Mucosa of rectum (tissue), 2 donors: ENCODE results near the gene ENTPD3.

Source experiments
- H3K27ac ChIP-seq, 2 donors: one replicate each; pipeline ENCODE4 v1.7.0; 2013; ENCODE audit warnings: inconsistent platforms in 2 of 2, low read depth in 2 of 2, low read length in 2 of 2
- H3K27me3 ChIP-seq, 2 donors: one replicate each; pipeline ENCODE4 v1.7.0; 2013; ENCODE audit warnings: low read length in 2 of 2; ENCODE audit not compliant: control insufficient read depth in 2 of 2, insufficient read depth in 2 of 2
- H3K36me3 ChIP-seq, 2 donors: one replicate each; pipeline ENCODE4 v1.7.0; 2013; ENCODE audit warnings: low read length in 2 of 2; ENCODE audit not compliant: control insufficient read depth in 2 of 2, insufficient read depth in 2 of 2
- H3K4me1 ChIP-seq, 2 donors: one replicate each; pipeline ENCODE4 v1.7.0; 2013; ENCODE audit warnings: low read length in 2 of 2, mild to moderate bottlenecking in 1 of 2; ENCODE audit not compliant: control insufficient read depth in 2 of 2, insufficient read depth in 2 of 2
- H3K4me3 ChIP-seq, 2 donors: one replicate each; pipeline ENCODE4 v1.7.0; 2013; ENCODE audit warnings: low read length in 2 of 2
- H3K9ac ChIP-seq, 2 donors: one replicate each; pipeline ENCODE4 v1.7.0; 2013; ENCODE audit warnings: low read length in 2 of 2, low read depth in 1 of 2, mild to moderate bottlenecking in 1 of 2
- H3K9me3 ChIP-seq, 2 donors: one replicate each; pipeline ENCODE4 v1.7.0; 2013; ENCODE audit warnings: low read length in 2 of 2; ENCODE audit not compliant: control insufficient read depth in 2 of 2
- donor health status: healthy.
- donor health status: Normal muscosa, but diverticular disease.

Gene ENTPD3

GRCh38 chr3:40445062-40445461 lies 58.1 kb downstream of the ENTPD3 start:
- Histone ChIP-seq H3K27me3 (no peaks in the 10 kb centered on the region), H3K4me1 (no peaks in the 10 kb centered on the region), H3K36me3 (peaks cover 0 to 7% of the 10 kb centered on the region in 2 donors), H3K27ac (no peak overlapping the region), H3K9me3 (no peaks in the 10 kb centered on the region), H3K4me3 (no peak overlapping the region), H3K9ac (no peak overlapping the region)

GRCh38 chr3:40445880-40446279 lies 58.9 kb downstream of the ENTPD3 start:
- no peak overlapping the region for H3K9ac ChIP-seq
- H3K36me3 ChIP-seq, result peaks cover 0 to 7% of the 10 kb centered on the region in 2 donors
- H3K9me3 ChIP-seq, result no peaks in the 10 kb centered on the region
- no peaks in the 10 kb centered on the region for H3K4me1 ChIP-seq
- H3K4me3 ChIP-seq, result no peak overlapping the region
- H3K27me3 ChIP-seq, result no peaks in the 10 kb centered on the region
- H3K27ac ChIP-seq, result no peak overlapping the region

- H3K9ac ChIP-seq, result no peak overlapping the region
- H3K4me1 ChIP-seq, result peaks cover 4 to 16% of the 10 kb centered on the region in 2 donors
- H3K36me3 ChIP-seq, result peaks cover 6 to 7% of the 10 kb centered on the region in 2 donors
- H3K27me3 ChIP-seq, result no peaks in the 10 kb centered on the region
- H3K4me3 ChIP-seq, result no peak overlapping the region
- no peak overlapping the region for H3K27ac ChIP-seq
- H3K9me3 ChIP-seq, result no peaks in the 10 kb centered on the region
Measured at GRCh38 chr3:40450438-40450837, 63.5 kb downstream of the ENTPD3 start.

- Histone ChIP-seq H3K4me1 (peaks cover 4 to 16% of the 10 kb centered on the region in 2 donors), H3K27ac (no peak overlapping the region), H3K9me3 (no peaks in the 10 kb centered on the region), H3K36me3 (peaks cover 0 to 6% of the 10 kb centered on the region in 2 donors), H3K4me3 (no peak overlapping the region), H3K27me3 (no peaks in the 10 kb centered on the region), H3K9ac (no peak overlapping the region)
Measured at GRCh38 chr3:40451551-40451950, 64.6 kb downstream of the ENTPD3 start.

- Histone ChIP-seq H3K36me3 (peaks cover 0 to 6% of the 10 kb centered on the region in 2 donors), H3K27me3 (no peaks in the 10 kb centered on the region), H3K27ac (no peak overlapping the region), H3K9me3 (no peaks in the 10 kb centered on the region), H3K4me3 (peak overlapping the region; percentile 97 to 98), H3K4me1 (peaks cover 4 to 16% of the 10 kb centered on the region in 2 donors), H3K9ac (peak overlapping the region in 1 of 2 donors; percentile 98)
Measured at GRCh38 chr3:40452057-40452456, 65.1 kb downstream of the ENTPD3 start.

- peak overlapping the region; percentile 96 to 98 for H3K9ac ChIP-seq
- H3K27me3 ChIP-seq, result no peaks in the 10 kb centered on the region
- H3K27ac ChIP-seq, result peak overlapping the region; percentile 98
- peak overlapping the region; percentile 97 to 98 for H3K4me3 ChIP-seq
- H3K36me3 ChIP-seq, result peaks cover 0 to 6% of the 10 kb centered on the region in 2 donors
- H3K4me1 ChIP-seq, result peaks cover 4 to 16% of the 10 kb centered on the region in 2 donors
- no peaks in the 10 kb centered on the region for H3K9me3 ChIP-seq
Measured at GRCh38 chr3:40452562-40452875, 65.5 kb downstream of the ENTPD3 start.

GRCh38 chr3:40452876-40453730 lies 66.1 kb downstream of the ENTPD3 start:
- H3K27me3 ChIP-seq, result no peaks in the 10 kb centered on the region
- peak overlapping the region; percentile 96 to 98 for H3K9ac ChIP-seq
- peak overlapping the region; percentile 98 for H3K27ac ChIP-seq
- peak overlapping the region; percentile 97 to 98 for H3K4me3 ChIP-seq
- peaks cover 0 to 6% of the 10 kb centered on the region in 2 donors for H3K36me3 ChIP-seq
- H3K9me3 ChIP-seq, result no peaks in the 10 kb centered on the region
- peaks cover 9 to 20% of the 10 kb centered on the region in 2 donors for H3K4me1 ChIP-seq

GRCh38 chr3:40453933-40454332 lies 66.9 kb downstream of the ENTPD3 start:
- H3K4me1 ChIP-seq, result peaks cover 13 to 26% of the 10 kb centered on the region in 2 donors
- H3K9ac ChIP-seq, result peak overlapping the region; percentile 79 to 96
- peak overlapping the region; percentile 81 to 85 for H3K27ac ChIP-seq
- H3K36me3 ChIP-seq, result peaks cover 6 to 11% of the 10 kb centered on the region in 2 donors
- no peaks in the 10 kb centered on the region for H3K27me3 ChIP-seq
- peak overlapping the region; percentile 97 to 98 for H3K4me3 ChIP-seq
- no peaks in the 10 kb centered on the region for H3K9me3 ChIP-seq

GRCh38 chr3:40455328-40455727 lies 68.3 kb downstream of the ENTPD3 start:
- Histone ChIP-seq H3K4me1 (peaks cover 13 to 26% of the 10 kb centered on the region in 2 donors), H3K4me3 (no peak overlapping the region), H3K36me3 (peaks cover 12 to 17% of the 10 kb centered on the region in 2 donors)

GRCh38 chr3:40456279-40456939 lies 69.4 kb downstream of the ENTPD3 start:
- peaks cover 13 to 26% of the 10 kb centered on the region in 2 donors for H3K4me1 ChIP-seq
- no peaks in the 10 kb centered on the region for H3K27me3 ChIP-seq
- peak overlapping the region; percentile 87 for H3K27ac ChIP-seq
- H3K9me3 ChIP-seq, result no peaks in the 10 kb centered on the region
- peak overlapping the region; percentile 92 to 97 for H3K4me3 ChIP-seq
- peak overlapping the region; percentile 92 to 96 for H3K9ac ChIP-seq
- peaks cover 16 to 17% of the 10 kb centered on the region in 2 donors for H3K36me3 ChIP-seq

More at GRCh38 chr3:40455328-40455727, 68.3 kb downstream of the ENTPD3 start:
- Histone ChIP-seq H3K27me3 (no peaks in the 10 kb centered on the region), H3K9ac (no peak overlapping the region), H3K27ac (no peak overlapping the region), H3K9me3 (no peaks in the 10 kb centered on the region)
